IMR-90 (cell line): ENCODE measurements around the gene SPDYE2B. TPM values are rescaled to one million over a fixed set of nuclear protein-coding genes. Genes with fewer than 3 reads are reported as not detected.
"Not testable (repeated sequence)": the region's sequence is repeated elsewhere in the genome, so short reads cannot be mapped to it uniquely, and the experiment has no call there.

Experiments
- ATAC-seq: fragments of 200-7000 bp; cut with Tn5 transposase; 2 replicates; pipeline ENCODE4 v1.9.1; 2020; ENCODE audit warnings: low read depth, mild to moderate bottlenecking, moderate library complexity
- BruUV-seq: library from RNA; stranded (reverse); fragments of 400-500 nt; replicated peaks from 2 replicates; lab custom pipeline; 2021; lab: Mats Ljungman, UMichigan
- CTCF ChIA-PET: fragments of 300-600 bp; formaldehyde crosslinking; extraction: SDS; loops from one replicate; lab custom pipeline; 2021; ENCODE audit warnings: antibody characterized with exemption; lab: Yijun Ruan, JAX
- POLR2A ChIA-PET: fragments of 300-600 bp; sonication (Branson Sonifier 250); formaldehyde crosslinking; loops from one replicate; lab custom pipeline; 2022; ENCODE audit warnings: antibody characterized with exemption; ENCODE audit not compliant: unreplicated experiment; lab: Charles Lee
- DNase-seq: peaks from one replicate; pipeline ENCODE4 v3.0.0; 2013
- H2AFZ ChIP-seq: replicated peaks from 2 replicates; pipeline ENCODE3; 2013; ENCODE audit warnings: low read length, mild to moderate bottlenecking; ENCODE audit not compliant: poor library complexity
- H2AK5ac ChIP-seq: 2 replicates; pipeline ENCODE4 v1.6.1; 2013; ENCODE audit warnings: low read depth, low read length, inconsistent platforms
- H2AK9ac ChIP-seq: replicated peaks from 2 replicates; pipeline ENCODE3; 2013; ENCODE audit warnings: mild to moderate bottlenecking, low read depth, low read length, moderate library complexity; ENCODE audit not compliant: poor library complexity
- H2BK120ac ChIP-seq: 2 replicates; pipeline ENCODE4 v1.6.1; 2013; ENCODE audit warnings: low read depth, low read length, inconsistent platforms
- H2BK15ac ChIP-seq: 3 replicates; pipeline ENCODE4 v1.6.1; 2013; ENCODE audit warnings: low read depth, low read length, inconsistent platforms
- H2BK20ac ChIP-seq: 2 replicates; pipeline ENCODE4 v1.6.1; 2013; ENCODE audit warnings: low read depth, mild to moderate bottlenecking, inconsistent platforms, low read length, moderate library complexity
- H2BK5ac ChIP-seq: 2 replicates; pipeline ENCODE4 v1.6.1; 2013; ENCODE audit warnings: mild to moderate bottlenecking, low read depth, low read length, inconsistent platforms; ENCODE audit not compliant: poor library complexity, severe bottlenecking
- H3K14ac ChIP-seq: replicated peaks from 2 replicates; pipeline ENCODE4 v1.6.1; 2013; ENCODE audit warnings: low read depth, low read length, inconsistent platforms
- H3K18ac ChIP-seq: 2 replicates; pipeline ENCODE4 v1.6.1; 2013; ENCODE audit warnings: low read depth, low read length, control low read depth
- H3K23ac ChIP-seq: 2 replicates; pipeline ENCODE4 v1.6.1; 2013; ENCODE audit warnings: low read depth, low read length, inconsistent platforms
- H3K27ac ChIP-seq: 2 replicates; pipeline ENCODE4 v1.5.1; 2013; ENCODE audit warnings: mild to moderate bottlenecking, control low read depth, low read length; ENCODE audit not compliant: insufficient read depth
- H3K27me3 ChIP-seq: 2 replicates; pipeline ENCODE4 v1.6.1; 2013; ENCODE audit warnings: low read length; ENCODE audit not compliant: control insufficient read depth, insufficient read depth
- H3K36me3 ChIP-seq: 2 replicates; pipeline ENCODE4 v1.6.1; 2013; ENCODE audit warnings: low read length, mixed read lengths; ENCODE audit not compliant: control insufficient read depth, insufficient read depth
- H3K4ac ChIP-seq: 2 replicates; pipeline ENCODE4 v1.6.1; 2013; ENCODE audit warnings: low read depth, low read length, inconsistent platforms
- H3K4me1 ChIP-seq: 2 replicates; pipeline ENCODE4 v1.6.1; 2013; ENCODE audit warnings: low read length, mixed read lengths; ENCODE audit not compliant: control insufficient read depth, insufficient read depth
- H3K4me2 ChIP-seq: 2 replicates; pipeline ENCODE4 v1.6.1; 2013; ENCODE audit warnings: low read depth, mild to moderate bottlenecking, control low read depth, low read length, moderate library complexity
- H3K4me3 ChIP-seq: 2 replicates; pipeline ENCODE4 v1.5.1; 2013; ENCODE audit warnings: low read depth, mild to moderate bottlenecking, control low read depth, low read length, moderate library complexity; ENCODE audit not compliant: insufficient read depth
- H3K56ac ChIP-seq: 2 replicates; pipeline ENCODE4 v1.6.1; 2013; ENCODE audit warnings: low read length, inconsistent platforms; ENCODE audit not compliant: insufficient read depth; ENCODE audit errors: extremely low read depth
- H3K79me1 ChIP-seq, 2 experiments: 2 replicates each; pipeline ENCODE4 v1.6.1; 2013; ENCODE audit warnings: low read length in 2 of 2, inconsistent platforms in 1 of 2, low read depth in 1 of 2
- H3K9ac ChIP-seq: 2 replicates; pipeline ENCODE4 v1.6.1; 2013; ENCODE audit warnings: low read depth, low read length, control low read depth
- H3K9me1 ChIP-seq: 2 replicates; pipeline ENCODE4 v1.6.1; 2013; ENCODE audit warnings: low read length, inconsistent platforms; ENCODE audit not compliant: insufficient read depth
- H3K9me3 ChIP-seq: 2 replicates; pipeline ENCODE4 v1.6.1; 2013; ENCODE audit warnings: low read length; ENCODE audit not compliant: control insufficient read depth, insufficient read depth
- H4K20me1 ChIP-seq: 2 replicates; pipeline ENCODE4 v1.6.1; 2013; ENCODE audit warnings: low read length, inconsistent platforms; ENCODE audit not compliant: insufficient read depth
- H4K5ac ChIP-seq: 2 replicates; pipeline ENCODE4 v1.6.1; 2013; ENCODE audit warnings: mild to moderate bottlenecking, low read depth, low read length, control low read depth
- H4K8ac ChIP-seq, 2 experiments: 2 replicates each; pipeline ENCODE4 v1.6.1; 2013; ENCODE audit warnings: low read depth in 2 of 2, low read length in 2 of 2, control low read depth in 1 of 2, inconsistent platforms in 1 of 2
- H4K91ac ChIP-seq: 2 replicates; pipeline ENCODE4 v1.6.1; 2013; ENCODE audit warnings: low read depth, low read length, inconsistent platforms; ENCODE audit not compliant: insufficient read depth
- WGBS, 2 experiments: methylation state at CpG; one replicate each; pipeline versions ENCODE4 v1.1.5 to v1.1.7; 2013; ENCODE audit warnings: missing lambda C conversion rate in 2 of 2; ENCODE audit not compliant: insufficient read length in 1 of 2; ENCODE audit errors: extremely low coverage in 2 of 2; 5-methylcytosine and 5-hydroxymethylcytosine counted together
- dilution Hi-C: fragments of 300-500 bp; cut with HindIII; formaldehyde crosslinking; loops from one replicate; pipeline ENCODE4 v1.14.3; 2018; ENCODE audit warnings: low sequenced_read_pairs; ENCODE audit not compliant: unreplicated experiment
- in situ Hi-C: fragments of 300-500 bp; cut with MboI; formaldehyde crosslinking; loops from 3 replicates; pipeline ENCODE4 v1.14.3; 2019; ENCODE audit warnings: low sequenced_read_pairs, inconsistent platforms, mixed read lengths
- intact Hi-C: fragments of 100-400 bp; cut with micrococcal nuclease; formaldehyde crosslinking; loops from 2 replicates; pipeline ENCODE4 v1.10.0; 2022
- polyA plus RNA-seq, 3 experiments: library from polyadenylated mRNA; depleted of rRNA; stranded (reverse); fragments of >200 nt; gene quantifications; 2 replicates each; pipeline ENCODE4 v1.2.3, GENCODE V29; 2012; ENCODE audit warnings: low replicate concordance in 1 of 3
- total RNA-seq: library from RNA; depleted of rRNA; stranded (reverse); fragments of >200 nt; gene quantifications from 2 replicates; pipeline ENCODE4 v1.2.3, GENCODE V29; 2012

SPDYE2B gene
- total and polyA plus RNA-seq, 2 of the 4 experiments (the other 2 are of a cell fraction), result not detected

- in situ Hi-C loops, H3K27me3 ChIP-seq, POLR2A ChIA-PET, H3K4me3 ChIP-seq, H2AFZ ChIP-seq, H3K4me2 ChIP-seq, H3K14ac ChIP-seq, dilution Hi-C loops, H3K36me3 ChIP-seq, H3K56ac ChIP-seq, H2BK15ac ChIP-seq, H3K23ac ChIP-seq, H4K20me1 ChIP-seq, H2BK20ac ChIP-seq, H3K9me3 ChIP-seq, H4K5ac ChIP-seq, H3K27ac ChIP-seq, H3K18ac ChIP-seq, H3K79me1 ChIP-seq, H3K9ac ChIP-seq, ATAC-seq, H2AK5ac ChIP-seq, H3K9me1 ChIP-seq, H2AK9ac ChIP-seq, intact Hi-C loops, H4K8ac ChIP-seq, DNase-seq, H4K91ac ChIP-seq, H2BK120ac ChIP-seq, H3K4me1 ChIP-seq, BruUV-seq, H3K4ac ChIP-seq, CTCF ChIA-PET, H2BK5ac ChIP-seq: not testable (repeated sequence)
- WGBS, 2 experiments, result no CpG with 5 or more reads among the region's 3 CpGs
Observed at GRCh38 chr7:102695033-102695552, 45.0 kb downstream of the SPDYE2B start.

DNA sequence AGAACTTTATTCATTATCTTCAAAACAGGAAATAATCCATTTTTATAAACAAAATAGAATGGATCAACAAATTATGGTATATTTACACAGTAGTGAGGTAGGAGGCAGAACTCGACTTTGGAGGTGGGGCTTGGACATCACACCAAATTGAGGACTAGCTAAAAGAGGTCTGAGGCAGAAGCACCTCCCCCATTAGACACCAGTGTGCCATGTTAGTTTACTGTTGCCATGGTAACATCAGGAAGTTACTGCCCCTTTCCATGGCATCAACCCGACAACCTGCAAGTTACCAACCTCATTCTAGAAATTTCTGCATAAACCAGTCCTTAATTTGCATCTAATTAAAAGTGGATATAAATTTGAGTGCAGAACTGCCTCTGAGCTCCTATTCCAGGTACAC lies 45.9 kb downstream of the SPDYE2B start:
- not testable (repeated sequence) for H3K79me1 ChIP-seq

More for the DNA sequence above, 45.9 kb downstream of the SPDYE2B start:
- H3K27me3 ChIP-seq, CTCF ChIA-PET, H2BK120ac ChIP-seq, H3K36me3 ChIP-seq, H2BK20ac ChIP-seq, H3K9me3 ChIP-seq, ATAC-seq, H4K8ac ChIP-seq, H4K20me1 ChIP-seq, intact Hi-C loops, DNase-seq, in situ Hi-C loops, H2BK5ac ChIP-seq, BruUV-seq, H3K9me1 ChIP-seq, H2BK15ac ChIP-seq, H3K4me2 ChIP-seq, dilution Hi-C loops, H3K9ac ChIP-seq, H2AFZ ChIP-seq, H3K4me3 ChIP-seq, H3K23ac ChIP-seq, H3K56ac ChIP-seq, POLR2A ChIA-PET, H4K5ac ChIP-seq, H3K14ac ChIP-seq, H3K4me1 ChIP-seq, H3K27ac ChIP-seq, H4K91ac ChIP-seq, H3K4ac ChIP-seq, H2AK5ac ChIP-seq, H2AK9ac ChIP-seq, H3K18ac ChIP-seq: not testable (repeated sequence)
- WGBS, 2 experiments, result no CpG with 5 or more reads among the region's 2 CpGs
